HL-60/S4 (cell line): ENCODE data around the gene TAP1.

ENCODE experiments used
- in situ Hi-C: fragments of 300-500 bp; cut with MboI; formaldehyde crosslinking; loops from 2 replicates; pipeline ENCODE4 v1.14.3; 2022; ENCODE audit warnings: low sequenced_read_pairs

Gene TAP1

GRCh38 chr6:32840604-32841246 is 12.8 kb downstream of the TAP1 start:
- in situ Hi-C loops, result no loop called here

DNA sequence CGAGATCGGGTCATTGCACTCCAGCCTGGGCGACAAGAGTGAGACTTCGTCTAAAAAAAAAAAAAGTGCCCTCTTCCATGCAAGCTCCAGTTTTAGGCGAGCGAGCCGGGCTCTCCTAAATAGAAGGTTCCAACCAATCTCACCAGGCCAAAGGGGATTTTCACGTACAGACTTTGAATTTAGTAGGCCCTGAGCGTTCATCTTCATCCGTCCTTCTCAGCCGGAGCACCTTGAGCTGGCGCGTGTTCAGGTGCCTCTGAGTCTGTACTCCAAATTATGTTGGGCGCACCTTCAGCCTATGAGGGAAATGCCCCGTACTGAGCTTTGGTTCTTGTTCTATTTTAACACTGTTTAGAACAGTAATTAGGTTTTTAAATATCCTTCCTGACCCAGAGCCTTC is 14.1 kb downstream of the TAP1 start:
- in situ Hi-C loops, result no loop called here

GRCh38 chr6:32838114-32838958 is 15.2 kb downstream of the TAP1 start, which contains the start of gene TAP2:
TAP2 (minus strand) TSS chr6:32838739; CDS start chr6:32838233, 506 bp downstream.
- in situ Hi-C loops, result no loop called here

DNA sequence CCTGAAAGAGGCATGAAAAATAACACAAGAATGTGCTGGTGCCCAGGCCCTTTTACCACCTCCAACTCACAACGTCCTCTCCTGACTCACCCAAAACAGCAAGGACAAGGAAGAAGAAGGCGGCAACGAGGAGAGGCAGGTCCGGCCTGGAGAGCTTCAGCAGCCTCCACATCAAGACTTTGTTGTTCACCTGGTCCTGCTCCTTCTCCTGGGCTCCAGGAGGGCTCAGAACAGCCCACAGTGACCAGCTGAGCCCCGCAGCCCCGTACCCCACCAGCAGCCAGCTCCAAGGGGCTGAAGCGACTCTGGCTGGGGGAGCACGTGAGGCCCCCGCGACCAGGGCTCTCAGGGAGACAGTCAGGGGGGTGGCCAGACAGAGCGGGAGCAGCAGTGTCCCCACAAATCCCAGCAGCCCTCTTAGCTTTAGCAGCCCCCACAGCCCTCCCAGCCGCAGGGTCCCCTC is 15.8 kb downstream of the TAP1 start:
- in situ Hi-C loops, result no loop called here

DNA sequence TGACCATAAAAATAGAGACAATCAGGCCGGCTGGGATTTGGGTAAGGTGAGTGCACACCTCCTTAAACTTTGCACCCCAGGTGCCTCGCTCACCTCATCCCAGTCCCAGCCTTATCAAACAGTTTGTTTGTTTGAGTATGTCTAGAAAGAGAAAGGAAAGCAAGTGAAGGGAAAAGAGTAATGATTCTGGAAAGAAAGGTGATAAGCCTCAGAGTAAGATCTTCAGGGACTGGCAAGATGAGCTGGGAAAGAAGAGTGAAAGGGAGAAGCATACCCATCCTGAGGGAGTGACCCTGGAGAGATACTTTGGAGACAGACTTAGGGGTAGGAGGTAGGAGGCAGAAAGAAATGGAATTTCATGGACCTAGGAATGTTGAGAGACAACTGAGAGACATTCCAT is 16.6 kb downstream of the TAP1 start:
- in situ Hi-C loops, result no loop called here

GRCh38 chr6:32835167-32835893 is 18.2 kb downstream of the TAP1 start:
- in situ Hi-C loops, result no loop called here

DNA sequence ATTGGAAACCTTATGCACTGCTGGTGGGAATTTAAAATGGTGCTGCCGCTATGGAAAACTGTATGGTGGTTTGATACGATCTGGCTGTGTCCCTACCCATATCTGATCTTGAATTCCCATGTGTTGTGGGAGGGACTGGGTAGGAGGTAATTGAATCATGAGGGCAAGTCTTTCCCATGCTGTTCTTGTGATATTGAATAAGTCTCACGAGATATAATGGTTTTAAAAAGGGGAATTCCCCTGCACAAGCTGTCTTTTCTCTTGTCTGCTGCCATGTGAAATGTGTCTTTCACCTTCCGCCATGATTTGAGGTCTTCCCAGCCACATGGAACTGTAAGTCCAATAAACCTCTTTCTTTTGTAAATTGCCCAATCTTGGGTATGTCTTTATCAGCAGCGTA is 19.8 kb downstream of the TAP1 start:
- in situ Hi-C loops, result no loop called here

- in situ Hi-C loops, result no loop called here
Observed at GRCh38 chr6:32832535-32832934, 21.0 kb downstream of the TAP1 start.

DNA sequence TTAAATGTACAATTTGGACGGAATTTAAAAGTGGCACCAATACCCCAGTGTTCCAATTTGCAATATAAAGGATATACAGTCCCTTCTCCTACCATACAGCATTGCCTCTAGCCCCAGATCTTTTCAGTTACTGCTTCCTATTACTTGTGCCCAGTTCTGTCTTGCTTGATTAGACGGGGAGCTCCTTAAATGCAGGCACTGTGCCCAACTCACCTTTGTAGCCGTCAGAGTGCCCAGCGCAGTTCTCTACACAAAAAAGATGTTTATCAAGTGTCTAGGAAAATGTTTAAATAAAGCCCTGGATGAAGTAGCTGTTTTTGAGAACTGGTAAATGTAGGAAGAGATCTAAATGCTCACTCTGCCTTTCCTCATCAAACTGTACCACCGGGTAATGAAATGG is 22.6 kb downstream of the TAP1 start:
- in situ Hi-C loops, result no loop called here

DNA sequence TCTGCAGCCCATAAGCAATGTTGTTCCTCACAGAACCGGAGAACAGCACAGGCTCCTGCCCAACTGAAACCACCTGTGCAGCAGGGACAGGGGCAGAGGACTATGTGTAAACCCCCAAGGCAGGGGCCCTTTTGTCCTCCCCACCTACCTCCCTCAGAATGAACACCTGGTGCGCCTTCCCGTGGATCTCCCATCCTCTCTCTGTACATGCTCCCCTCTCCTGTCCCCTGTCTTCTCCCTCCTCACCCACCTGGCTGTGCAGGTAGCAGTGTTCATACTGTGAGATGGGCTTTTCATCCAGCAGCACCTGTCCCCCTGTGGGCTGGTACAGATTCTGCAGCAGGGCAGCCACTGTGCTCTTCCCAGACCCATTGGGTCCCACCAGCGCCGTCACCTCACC is 23.5 kb downstream of the TAP1 start:
- in situ Hi-C loops, result no loop called here

DNA sequence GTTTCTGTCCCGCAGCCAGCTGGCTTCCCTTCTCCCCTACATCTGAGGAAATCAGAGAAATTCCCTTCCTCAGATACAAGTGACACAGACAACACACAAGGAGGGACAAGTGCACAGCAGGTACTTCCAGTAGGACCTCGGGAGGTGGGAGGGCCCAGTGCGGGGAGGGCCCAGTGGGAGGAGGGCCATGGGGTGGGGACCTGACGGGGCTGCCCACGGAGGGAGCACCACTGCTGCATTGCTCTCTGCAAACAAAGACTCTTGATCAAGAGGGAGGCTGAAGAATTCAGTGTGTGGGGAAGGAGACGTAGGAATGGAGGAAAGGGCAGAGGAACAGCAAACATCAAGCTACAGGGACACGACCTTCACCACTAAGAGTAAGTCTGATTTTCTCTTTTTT is 24.0 kb downstream of the TAP1 start:
- in situ Hi-C loops, result no loop called here

DNA sequence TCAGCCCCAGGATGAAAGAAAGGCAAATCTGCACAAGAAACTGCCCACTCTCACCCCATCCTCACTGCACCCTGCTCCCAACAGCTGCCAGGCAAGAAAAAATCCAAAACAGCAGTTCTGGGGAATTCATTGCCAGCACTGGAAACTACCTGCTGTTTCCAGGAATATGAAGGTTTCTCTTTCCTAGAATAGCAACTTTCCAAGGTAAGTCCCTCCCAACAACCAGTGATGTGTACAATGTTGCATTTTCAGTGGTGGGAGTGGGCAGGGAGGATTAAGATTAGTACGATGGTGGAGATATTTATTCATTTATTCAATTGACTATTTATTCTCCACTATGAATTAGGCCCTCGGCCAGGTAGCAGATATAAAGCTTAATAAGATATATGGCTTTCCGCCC is 26.5 kb downstream of the TAP1 start:
- in situ Hi-C loops, result no loop called here

- in situ Hi-C loops, result no loop called here
Observed at GRCh38 chr6:32825966-32826365, 27.5 kb downstream of the TAP1 start.

- in situ Hi-C loops, result no loop called here
Observed at GRCh38 chr6:32819729-32820128, 33.8 kb downstream of the TAP1 start.

- in situ Hi-C loops, result no loop called here
Observed at GRCh38 chr6:32818867-32819266, 34.6 kb downstream of the TAP1 start.

DNA sequence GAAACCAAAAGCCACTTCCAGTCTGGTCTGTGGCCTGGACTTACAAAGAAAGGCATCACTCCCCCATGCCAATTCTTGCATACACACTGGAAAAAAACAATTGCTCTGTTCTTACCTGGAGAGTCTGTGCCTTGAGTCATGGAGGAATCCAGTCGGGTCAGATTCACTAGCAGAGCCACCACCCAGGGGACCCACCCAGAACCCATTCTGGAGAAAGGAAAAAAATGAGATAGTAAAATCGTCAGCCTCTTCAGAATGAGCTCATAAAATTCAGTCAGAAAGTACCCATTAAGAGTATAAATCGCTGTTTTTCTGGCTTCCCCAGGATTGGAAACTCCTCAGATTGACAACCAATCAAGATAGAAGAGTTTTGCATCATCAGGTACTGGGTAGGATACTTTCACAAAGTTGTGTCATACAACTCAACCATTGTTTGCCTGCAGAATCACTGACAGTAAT is 36.7 kb downstream of the TAP1 start, which contains the start of gene HLA-DOB:
Gene HLA-DOB, minus strand, starts transcription at position 257 of the 459 bp plus-strand sequence. Its CDS starts 51 bp downstream, at position 206.
- in situ Hi-C loops, result no loop called here

DNA sequence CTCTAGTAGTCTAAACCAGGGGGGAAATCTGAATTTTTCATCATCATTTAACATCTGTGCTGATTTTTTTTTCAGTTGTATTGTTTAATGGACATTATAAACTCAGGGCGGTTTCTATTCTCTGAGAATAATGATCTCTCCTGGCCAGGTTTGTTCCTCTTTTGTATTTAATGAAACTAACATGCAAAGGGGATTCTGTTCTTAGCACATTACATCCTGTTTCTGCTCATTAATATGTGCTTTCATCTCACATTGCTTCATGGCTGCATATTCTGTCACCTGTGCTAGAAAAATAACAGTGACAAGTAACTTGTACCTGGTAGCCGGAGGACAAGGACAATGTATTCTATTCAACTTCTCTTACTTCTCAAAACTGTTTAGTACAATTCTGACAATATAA is 37.5 kb downstream of the TAP1 start:
- in situ Hi-C loops, result no loop called here

DNA sequence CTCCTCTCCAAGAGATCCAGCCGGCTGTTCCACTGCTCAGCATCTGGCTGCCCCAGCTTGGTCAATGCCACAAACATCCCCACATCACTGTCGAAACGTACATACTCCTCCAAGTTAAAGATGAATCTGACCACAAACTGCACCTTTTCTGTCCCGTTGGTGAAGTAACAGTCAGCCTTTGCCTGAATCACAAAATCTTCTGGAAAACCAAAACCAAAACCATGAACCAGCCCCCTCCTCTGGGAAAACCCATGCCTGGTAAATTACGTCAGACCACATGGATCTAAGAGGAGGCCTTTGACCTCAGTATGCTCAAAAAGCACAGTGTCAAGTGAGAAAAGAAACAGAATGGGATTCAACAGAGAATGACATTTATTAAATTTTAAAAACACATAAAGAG is 38.4 kb downstream of the TAP1 start:
- in situ Hi-C loops, result no loop called here

DNA sequence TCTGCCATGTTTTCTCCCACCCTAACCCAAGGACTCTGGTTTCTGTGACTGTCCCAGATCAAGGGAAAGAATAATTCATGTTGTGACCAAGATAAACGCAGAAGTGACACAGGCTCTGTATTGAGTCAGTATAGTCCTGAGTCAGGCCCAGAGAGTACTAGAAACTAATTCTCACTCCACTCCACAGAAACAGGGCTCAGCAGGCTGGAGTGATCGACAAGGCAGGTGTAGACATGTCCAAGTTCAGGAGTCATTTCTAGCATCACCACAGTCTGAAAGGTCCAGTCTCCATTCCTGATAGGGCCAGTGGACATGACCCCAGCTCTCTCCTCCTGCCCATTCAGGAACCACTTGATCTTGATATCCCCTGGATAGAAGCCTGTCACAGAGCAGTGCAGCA is 39.4 kb downstream of the TAP1 start:
- in situ Hi-C loops, result no loop called here

DNA sequence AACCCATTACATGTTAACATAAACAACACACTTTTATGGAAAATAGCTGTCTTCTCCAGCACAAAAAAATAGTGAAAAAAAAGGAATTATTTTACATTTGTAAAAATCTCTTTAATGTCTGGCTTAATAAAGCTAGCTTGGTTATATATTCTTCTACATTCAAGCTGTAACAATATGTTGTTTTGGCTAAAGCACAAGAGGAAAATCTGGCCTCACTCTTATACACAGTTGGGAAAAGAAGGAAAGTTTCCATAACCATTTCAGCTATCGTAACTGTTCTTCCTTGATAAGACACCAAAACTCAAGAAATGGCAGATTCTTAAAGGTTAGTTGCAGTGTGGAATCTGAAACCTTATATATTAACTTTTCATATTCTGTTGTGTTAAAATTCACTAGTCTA is 44.3 kb downstream of the TAP1 start:
- in situ Hi-C loops, result no loop called here

DNA sequence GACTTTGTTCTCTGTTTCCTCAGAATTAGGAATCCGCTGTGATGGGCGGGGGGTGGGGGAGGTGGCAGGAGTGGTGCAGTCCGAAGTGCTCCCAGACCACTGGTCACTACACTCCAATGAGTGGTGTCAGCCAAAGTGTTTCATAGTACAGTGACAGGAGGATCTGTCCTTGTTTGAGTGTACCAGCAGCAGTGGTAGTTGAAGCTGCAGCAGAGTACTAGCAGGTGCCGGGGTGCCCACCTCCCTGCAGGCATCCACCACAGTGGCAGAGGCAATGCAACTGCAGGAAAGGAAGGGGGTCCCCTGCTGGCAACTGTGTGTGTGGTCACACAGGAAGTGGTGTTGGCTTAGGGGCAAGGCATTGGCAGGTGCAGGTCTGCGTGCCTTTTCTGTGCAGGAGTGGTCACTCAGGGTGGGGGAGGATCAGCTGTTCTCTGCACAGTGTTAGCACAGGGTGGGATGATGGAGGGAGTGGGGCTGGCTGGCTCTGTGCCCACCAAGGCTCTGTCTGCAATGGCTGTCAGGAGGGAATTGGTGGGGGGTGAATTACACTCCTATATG is 46.4 kb downstream of the TAP1 start:
- in situ Hi-C loops, result no loop called here
